Transverse colon (tissue), 4 donors: ENCODE data around the gene SQSTM1. TPM values are rescaled to one million over a fixed set of nuclear protein-coding genes. Genes with fewer than 3 reads are reported as not detected.

Experiments
- DNase-seq: peaks from one replicate; pipeline ENCODE4 v3.0.0-alpha.2; 2019
- H3K27ac ChIP-seq, 4 donors: fragments of 200-600 bp; sonication (generic); 2 replicates each; pipeline ENCODE4 v1.5.1; 2016 to 2018; ENCODE audit warnings: inconsistent platforms in 4 of 4
- H3K27me3 ChIP-seq: fragments of 200-600 bp; sonication (generic); 2 replicates; pipeline ENCODE4 v1.5.1; 2017; ENCODE audit warnings: inconsistent platforms
- H3K36me3 ChIP-seq, 4 donors: fragments of 200-600 bp; sonication (generic); 2 replicates each; pipeline ENCODE4 v1.5.1; 2017 to 2019; ENCODE audit warnings: inconsistent platforms in 4 of 4
- H3K4me1 ChIP-seq, 4 donors: fragments of 200-600 bp; sonication (generic); 2 replicates each; pipeline ENCODE4 v1.5.1; 2017 to 2020; ENCODE audit warnings: inconsistent platforms in 4 of 4
- H3K4me3 ChIP-seq, 4 donors: fragments of 200-600 bp; sonication (generic); 1 replicate in 1 of 4; 2 replicates in 3 of 4; pipeline versions ENCODE4 v1.5.1 to v1.6.1; 2017 to 2019; ENCODE audit warnings: inconsistent platforms in 4 of 4
- H3K9me3 ChIP-seq, 2 donors: fragments of 200-600 bp; sonication (generic); 2 replicates each; pipeline ENCODE4 v1.5.1; 2017 to 2019; ENCODE audit warnings: inconsistent platforms in 2 of 2
- EP300 ChIP-seq: sonication (generic); formaldehyde crosslinking; IDR thresholded peaks from one replicate; pipeline ENCODE4 v1.6.1; 2017; ENCODE audit warnings: antibody characterized with exemption, low read depth
- POLR2A ChIP-seq: fragments of 450-650 bp; IDR thresholded peaks from one replicate; pipeline ENCODE4 v1.6.1; 2016; ENCODE audit warnings: antibody characterized with exemption, mild to moderate bottlenecking, moderate library complexity
- POLR2AphosphoS5 ChIP-seq, 3 donors: sonication (generic); formaldehyde crosslinking; IDR thresholded peaks; one replicate each; pipeline ENCODE4 v1.6.1; 2016; ENCODE audit warnings: antibody characterized with exemption in 3 of 3
- WGBS, 2 donors: methylation state at CpG; one replicate each; pipeline ENCODE4 v1.1.5; 2018; ENCODE audit warnings: low coverage in 1 of 2; 5-methylcytosine and 5-hydroxymethylcytosine counted together
- in situ Hi-C, 4 donors: fragments of 200-750 bp; cut with MboI; loops; one replicate each; pipeline versions ENCODE4 v1.15.0 to v1.15.1; 2017; ENCODE audit warnings: low sequenced_read_pairs in 3 of 4, low pct_ligation_motif_present in 1 of 4, low pct_unique_long_range_greater_than_20kb in 1 of 4
- intact Hi-C: fragments of 100-400 bp; cut with DNase I; formaldehyde crosslinking; loops from one replicate; pipeline ENCODE4 v1.15.1; 2023; ENCODE audit warnings: low total_unique reads
- total RNA-seq, 4 donors: library from RNA; depleted of rRNA; stranded (reverse); fragments of >200 nt; gene quantifications; one replicate each; pipeline ENCODE4 v1.1.0, GENCODE V29; 2016
- TF ChIP-seq, protein P1 (sequence below), 5 experiments: fragments of 200-600 bp in 3 of 5; fragments of 450-650 bp in 2 of 5; sonication (generic) in 3 of 5; IDR thresholded peaks; 1 replicate in 2 of 5; 2 replicates in 3 of 5; pipeline ENCODE4 v1.5.1; 2016 to 2017; ENCODE audit warnings: antibody characterized with exemption in 5 of 5, inconsistent platforms in 3 of 5, mild to moderate bottlenecking in 2 of 5, moderate library complexity in 1 of 5

Gene SQSTM1
- total RNA-seq, 4 donors from 2014 or later = 250 to 620 (median 432) TPM

DNA sequence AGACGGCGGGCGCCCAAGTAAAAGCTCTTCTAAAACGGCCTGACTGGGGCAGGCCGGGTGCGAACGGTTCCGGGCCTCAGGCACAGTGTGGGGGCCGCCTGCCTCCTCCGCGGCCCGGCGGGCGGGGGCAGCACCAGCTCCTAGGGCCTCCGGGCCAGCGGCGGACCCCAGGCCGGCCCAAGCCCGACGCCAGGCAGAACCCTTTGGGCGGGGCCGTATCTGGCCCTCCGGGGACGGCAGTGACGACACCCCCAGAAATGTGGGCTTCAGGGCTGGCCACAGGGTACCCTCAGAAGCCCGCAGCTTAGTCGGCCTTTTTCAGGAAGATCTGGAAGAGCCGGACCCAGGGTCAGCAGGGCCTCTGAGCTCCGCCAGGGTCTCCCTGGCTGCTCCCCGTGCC lies 23.0 kb upstream of the SQSTM1 start:
- in situ Hi-C loops = no loop called here

DNA sequence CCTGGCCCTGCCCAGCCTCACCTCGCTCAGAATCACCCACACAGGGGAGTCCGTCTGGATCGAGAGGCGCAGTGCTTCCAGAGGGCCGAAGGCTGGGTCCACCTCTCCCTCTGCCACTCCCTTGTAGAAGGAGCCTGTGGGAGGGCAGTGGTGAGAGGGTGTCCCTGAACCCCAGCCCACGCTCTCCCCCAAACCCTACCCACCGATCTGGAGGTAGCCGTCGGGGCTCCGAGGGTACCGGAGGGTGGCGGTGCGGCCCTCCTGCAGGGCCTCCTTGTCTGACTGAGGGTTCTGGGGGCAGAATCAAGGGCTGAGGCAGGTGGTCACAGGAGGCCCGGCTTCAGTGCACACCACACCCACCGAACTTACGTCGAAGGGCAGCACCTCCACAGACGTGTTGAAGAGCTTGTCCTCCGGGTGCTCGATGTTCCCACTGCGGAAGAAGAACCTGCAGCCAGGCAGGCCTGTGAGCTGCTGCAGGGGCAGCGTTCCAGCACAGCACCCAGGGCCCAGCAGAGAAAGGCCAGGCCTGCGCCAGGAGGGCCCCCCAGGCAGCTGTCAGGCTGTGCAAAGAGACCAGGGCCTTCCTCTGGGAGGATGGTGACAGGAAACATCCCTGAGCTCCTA lies 22.4 kb upstream of the SQSTM1 start:
- Histone ChIP-seq H3K36me3 (peaks cover 0 to 37% (median 23%) of the 10 kb centered on the region in 4 donors), H3K27ac (no peak overlapping the region), H3K9me3 (no peaks in the 10 kb centered on the region), H3K4me3 (no peak overlapping the region), H3K27me3 (no peaks in the 10 kb centered on the region), H3K4me1 (peaks cover 34 to 55% (median 42%) of the 10 kb centered on the region in 4 donors)
- 95% methylated on average over 23 of the region's 23 CpGs; no CpG with 5 or more reads in 1 of the 2 donors for WGBS, 2 donors
- TF ChIP-seq POLR2A = no peak
- no peak for TF ChIP-seq EP300
- no peak for TF ChIP-seq POLR2AphosphoS5 (IDR thresholded peaks at IDR 0.05)
- no peak for DNase-seq
- intact Hi-C loops (no loop called here), in situ Hi-C loops (no loop called here)

More for the DNA sequence above, 23.0 kb upstream of the SQSTM1 start:
- Histone ChIP-seq H3K36me3 (peaks cover 0 to 37% (median 23%) of the 10 kb centered on the region in 4 donors), H3K27ac (no peak overlapping the region), H3K4me1 (peaks cover 29 to 54% (median 38%) of the 10 kb centered on the region in 4 donors), H3K4me3 (no peak overlapping the region), H3K27me3 (no peaks in the 10 kb centered on the region), H3K9me3 (no peaks in the 10 kb centered on the region)
- no peak for TF ChIP-seq POLR2AphosphoS5 (IDR thresholded peaks at IDR 0.05)
- TF ChIP-seq, protein P1, sequence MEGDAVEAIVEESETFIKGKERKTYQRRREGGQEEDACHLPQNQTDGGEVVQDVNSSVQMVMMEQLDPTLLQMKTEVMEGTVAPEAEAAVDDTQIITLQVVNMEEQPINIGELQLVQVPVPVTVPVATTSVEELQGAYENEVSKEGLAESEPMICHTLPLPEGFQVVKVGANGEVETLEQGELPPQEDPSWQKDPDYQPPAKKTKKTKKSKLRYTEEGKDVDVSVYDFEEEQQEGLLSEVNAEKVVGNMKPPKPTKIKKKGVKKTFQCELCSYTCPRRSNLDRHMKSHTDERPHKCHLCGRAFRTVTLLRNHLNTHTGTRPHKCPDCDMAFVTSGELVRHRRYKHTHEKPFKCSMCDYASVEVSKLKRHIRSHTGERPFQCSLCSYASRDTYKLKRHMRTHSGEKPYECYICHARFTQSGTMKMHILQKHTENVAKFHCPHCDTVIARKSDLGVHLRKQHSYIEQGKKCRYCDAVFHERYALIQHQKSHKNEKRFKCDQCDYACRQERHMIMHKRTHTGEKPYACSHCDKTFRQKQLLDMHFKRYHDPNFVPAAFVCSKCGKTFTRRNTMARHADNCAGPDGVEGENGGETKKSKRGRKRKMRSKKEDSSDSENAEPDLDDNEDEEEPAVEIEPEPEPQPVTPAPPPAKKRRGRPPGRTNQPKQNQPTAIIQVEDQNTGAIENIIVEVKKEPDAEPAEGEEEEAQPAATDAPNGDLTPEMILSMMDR (IDR thresholded peaks at IDR 0.05) = no peak
- DNase-seq = no peak
- intact Hi-C loops = no loop called here
- 91% methylated on average over 17 of the region's 30 CpGs; no CpG with 5 or more reads in 1 of the 2 donors for WGBS, 2 donors

DNA sequence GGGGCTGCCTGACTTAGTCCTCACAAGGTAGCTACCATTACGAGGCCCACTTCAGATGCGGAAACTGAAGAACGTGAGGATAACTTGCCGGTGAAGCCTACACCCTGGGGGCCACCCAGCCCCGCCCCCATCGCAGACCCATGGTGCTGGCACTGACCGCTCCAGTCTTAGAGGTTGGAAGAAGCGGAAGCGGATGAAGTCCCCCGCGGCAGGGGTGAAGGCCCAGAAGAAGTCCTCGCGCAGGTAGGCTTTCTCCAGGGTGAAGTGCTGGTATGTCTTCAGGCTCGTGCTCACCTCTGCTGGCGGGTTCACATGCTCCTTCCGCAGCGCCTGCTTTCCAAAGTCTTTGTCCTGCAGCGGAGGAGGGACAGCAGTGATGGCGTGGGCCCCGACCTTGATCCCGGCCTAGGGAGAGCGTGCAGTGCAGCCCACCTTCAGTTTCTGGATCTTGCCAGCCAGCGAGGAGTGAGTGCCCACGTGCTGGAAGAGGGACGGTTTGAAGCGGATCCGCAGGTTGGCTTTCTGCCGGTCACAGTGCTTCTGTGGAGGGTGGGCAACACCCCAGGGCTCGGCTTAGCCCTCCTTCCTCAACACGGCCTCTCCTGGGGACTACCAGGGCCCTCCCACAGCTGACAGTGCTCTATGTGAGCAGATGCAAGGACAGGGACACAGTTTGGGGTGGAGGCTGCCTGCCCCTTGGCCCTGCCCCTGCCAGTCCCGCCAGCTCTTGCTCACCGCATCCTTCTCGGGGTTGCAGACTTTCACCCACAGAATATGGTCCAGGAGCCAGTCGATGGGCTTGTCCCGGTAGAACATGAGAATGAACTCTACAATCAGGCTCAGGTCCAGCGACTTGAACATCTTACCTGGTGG lies 21.7 kb upstream of the SQSTM1 start:
- WGBS, 2 donors = 96% methylated on average over 31 of the region's 36 CpGs; no CpG with 5 or more reads in 1 of the 2 donors
- Histone ChIP-seq H3K9me3 (no peaks in the 10 kb centered on the region), H3K4me1 (peaks cover 39 to 55% (median 43%) of the 10 kb centered on the region in 4 donors), H3K27me3 (no peaks in the 10 kb centered on the region), H3K27ac (no peak overlapping the region), H3K36me3 (peaks cover 0 to 37% (median 23%) of the 10 kb centered on the region in 4 donors), H3K4me3 (no peak overlapping the region)
- TF ChIP-seq POLR2A (no peak), EP300 (no peak), POLR2AphosphoS5 (IDR thresholded peaks at IDR 0.05) (no peak)
- TF ChIP-seq, protein P1 (IDR thresholded peaks at IDR 0.05) = no peak
- no peak for DNase-seq
- intact Hi-C loops = no loop called here
- in situ Hi-C loops = no loop called here

DNA sequence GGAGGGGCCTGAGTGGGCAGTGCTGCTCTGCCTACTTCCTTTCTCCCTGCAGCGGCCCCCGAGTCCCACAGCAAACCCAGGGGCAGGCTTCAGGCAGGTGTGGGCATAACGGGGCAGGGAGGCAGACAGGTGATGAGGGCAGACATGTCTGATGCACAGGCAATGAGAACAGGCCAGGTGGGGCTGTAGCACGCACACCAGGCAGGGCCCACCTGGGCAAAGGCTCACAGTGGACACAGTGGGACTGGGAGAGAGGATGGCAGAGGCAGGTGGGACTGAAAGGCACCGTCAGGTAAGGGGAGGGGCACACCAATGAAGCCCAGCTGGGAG lies 21.1 kb upstream of the SQSTM1 start:
- DNase-seq = no peak
- in situ Hi-C loops (no loop called here), intact Hi-C loops (no loop called here)
- Histone ChIP-seq H3K4me1 (peaks cover 42 to 55% (median 46%) of the 10 kb centered on the region in 4 donors), H3K27ac (no peak overlapping the region), H3K36me3 (peaks cover 0 to 37% (median 23%) of the 10 kb centered on the region in 4 donors), H3K9me3 (no peaks in the 10 kb centered on the region), H3K27me3 (no peaks in the 10 kb centered on the region), H3K4me3 (no peak overlapping the region)
- 84% methylated on average over 5 of the region's 5 CpGs; no CpG with 5 or more reads in 1 of the 2 donors for WGBS, 2 donors
- TF ChIP-seq, protein P1 (IDR thresholded peaks at IDR 0.05) = no peak
- no peak for TF ChIP-seq POLR2AphosphoS5 (IDR thresholded peaks at IDR 0.05)
- TF ChIP-seq POLR2A = no peak
- no peak for TF ChIP-seq EP300
